Right hindlimb (tissue), 1 donor: Measurements from ENCODE around the gene GTPBP6.
"Not testable (repeated sequence)": the region's sequence is repeated elsewhere in the genome, so short reads cannot be mapped to it uniquely, and the experiment has no call there.

Experiments
- DNase-seq: peaks from one replicate; pipeline ENCODE4 v3.0.0-alpha.2; 2018

GTPBP6 gene

GRCh38 chrX:290476-291166, 28.0 kb downstream of the GTPBP6 start:
- no peak for DNase-seq

GRCh38 chrX:288561-288991, 30.0 kb downstream of the GTPBP6 start:
- DNase-seq = no peak

- no peak for DNase-seq
Observed at GRCh38 chrX:287670-288069, 30.9 kb downstream of the GTPBP6 start.

- DNase-seq = no peak
Observed at GRCh38 chrX:285076-285677, 33.4 kb downstream of the GTPBP6 start.

- DNase-seq = peak; percentile 94
Observed at GRCh38 chrX:283115-283845, 35.3 kb downstream of the GTPBP6 start.

GRCh38 chrX:282000-282681, 36.5 kb downstream of the GTPBP6 start:
- DNase-seq = not testable (repeated sequence)

GRCh38 chrX:281166-281999, 37.2 kb downstream of the GTPBP6 start, which contains the start of gene PLCXD1:
TSS of gene PLCXD1 (plus strand) at chrX:281381. CDS start at chrX:284188, 2,807 bp downstream.
- DNase-seq = peak; percentile 84

GRCh38 chrX:280722-281121, 37.9 kb downstream of the GTPBP6 start:
- DNase-seq = not testable (repeated sequence)

GRCh38 chrX:279757-280604, 38.6 kb downstream of the GTPBP6 start:
- DNase-seq = peak; percentile 51

GRCh38 chrX:276581-277201, 41.9 kb downstream of the GTPBP6 start:
- DNase-seq = peak; percentile 37

GRCh38 chrX:275967-276580, 42.5 kb downstream of the GTPBP6 start:
- DNase-seq = peak; percentile 79

- no peak for DNase-seq
Observed at GRCh38 chrX:275476-275966, 43.1 kb downstream of the GTPBP6 start.

- peak; percentile 62 for DNase-seq
Observed at GRCh38 chrX:274904-275475, 43.6 kb downstream of the GTPBP6 start.

- no peak for DNase-seq
Observed at GRCh38 chrX:270848-271367, 47.7 kb downstream of the GTPBP6 start.

GRCh38 chrX:267771-268261, 50.8 kb downstream of the GTPBP6 start:
- DNase-seq = no peak

GRCh38 chrX:265502-265901, 53.1 kb downstream of the GTPBP6 start:
- no peak for DNase-seq

GRCh38 chrX:264634-265455, 53.8 kb downstream of the GTPBP6 start:
- DNase-seq = no peak

GRCh38 chrX:264006-264405, 54.6 kb downstream of the GTPBP6 start:
- DNase-seq = not testable (repeated sequence)
